Loucy (cell line): ENCODE data around the gene GPATCH2.

Experiments
- H2AFZ ChIP-seq: fragments of 200-600 bp; sonication (generic); 2 replicates; pipeline ENCODE4 v1.6.0; 2016; ENCODE audit warnings: antibody characterized with exemption, mild to moderate bottlenecking, low read length, moderate library complexity
- H3F3A ChIP-seq: fragments of 200-600 bp; 2 replicates; pipeline ENCODE4 v1.6.0; 2016; ENCODE audit warnings: antibody characterized with exemption, low read depth, mild to moderate bottlenecking
- H3K27me3 ChIP-seq: fragments of 200-600 bp; sonication (generic); 2 replicates; pipeline ENCODE4 v1.6.1; 2014; ENCODE audit warnings: low read length, mild to moderate bottlenecking; ENCODE audit not compliant: insufficient read depth, poor library complexity, severe bottlenecking
- H3K36me3 ChIP-seq: fragments of 200-600 bp; sonication (generic); 2 replicates; pipeline ENCODE4 v1.6.1; 2016; ENCODE audit warnings: low read length; ENCODE audit not compliant: insufficient read depth
- H3K4me1 ChIP-seq: fragments of 200-600 bp; sonication (generic); 2 replicates; pipeline ENCODE4 v1.5.1; 2014; ENCODE audit warnings: low read length, mild to moderate bottlenecking; ENCODE audit not compliant: insufficient read depth, poor library complexity, severe bottlenecking
- H3K4me2 ChIP-seq: fragments of 200-600 bp; sonication (generic); 2 replicates; pipeline ENCODE4 v1.6.0; 2014; ENCODE audit warnings: antibody characterized with exemption, low read length, low read depth, mild to moderate bottlenecking; ENCODE audit not compliant: poor library complexity, severe bottlenecking
- H3K4me3 ChIP-seq: fragments of 200-600 bp; sonication (generic); 2 replicates; pipeline ENCODE4 v1.5.1; 2014; ENCODE audit warnings: low read length, mild to moderate bottlenecking, mixed read lengths; ENCODE audit not compliant: poor library complexity, severe bottlenecking
- H3K79me2 ChIP-seq: fragments of 200-600 bp; sonication (generic); 2 replicates; pipeline ENCODE4 v1.6.1; 2014; ENCODE audit warnings: low read length; ENCODE audit not compliant: insufficient read depth
- H3K9ac ChIP-seq: fragments of 200-600 bp; sonication (generic); 2 replicates; pipeline ENCODE4 v1.6.0; 2014; ENCODE audit warnings: mild to moderate bottlenecking, low read depth, low read length, moderate library complexity; ENCODE audit not compliant: poor library complexity, severe bottlenecking
- H3K9me2 ChIP-seq: fragments of 200-600 bp; sonication (generic); replicated peaks from 2 replicates; pipeline ENCODE4 v1.6.1; 2016; ENCODE audit warnings: low read depth, low read length, mixed read lengths
- H3K9me3 ChIP-seq: fragments of 200-600 bp; sonication (generic); 2 replicates; pipeline ENCODE4 v1.6.1; 2014; ENCODE audit warnings: mild to moderate bottlenecking, antibody characterized with exemption, low read length, low read depth; ENCODE audit not compliant: insufficient read depth
- H4K20me1 ChIP-seq: fragments of 200-600 bp; sonication (generic); 2 replicates; pipeline ENCODE4 v1.6.0; 2014; ENCODE audit warnings: antibody characterized with exemption, low read length, mild to moderate bottlenecking; ENCODE audit not compliant: insufficient read depth, poor library complexity, severe bottlenecking
- CTCF ChIP-seq: fragments of 200-600 bp; sonication (generic); conservative IDR thresholded peaks from 2 replicates; pipeline ENCODE4 v1.5.1; 2014; ENCODE audit warnings: mild to moderate bottlenecking, antibody characterized with exemption, low read length
- EZH2phosphoT487 ChIP-seq: fragments of 200-600 bp; IDR thresholded peaks from 2 replicates; pipeline ENCODE4 v1.6.1; 2018; ENCODE audit warnings: antibody characterized with exemption, mild to moderate bottlenecking, moderate library complexity, borderline replicate concordance

The GPATCH2 gene

GRCh38 chr1:217539510-217539909, 91.4 kb downstream of the GPATCH2 start:
- H3F3A ChIP-seq, result no peaks in the 10 kb centered on the region
- no peaks in the 10 kb centered on the region for H4K20me1 ChIP-seq
- no peak overlapping the region for H3K9ac ChIP-seq
- no peaks in the 10 kb centered on the region for H3K9me2 ChIP-seq
- no peaks in the 10 kb centered on the region for H3K4me1 ChIP-seq
- no peak overlapping the region for H3K4me2 ChIP-seq
- H3K27me3 ChIP-seq, result no peaks in the 10 kb centered on the region
- no peaks in the 10 kb centered on the region for H3K36me3 ChIP-seq
- no peaks in the 10 kb centered on the region for H3K79me2 ChIP-seq
- H3K9me3 ChIP-seq, result no peaks in the 10 kb centered on the region
- no peak for TF ChIP-seq EZH2phosphoT487
- no peak overlapping the region for H3K4me3 ChIP-seq
- H2AFZ ChIP-seq, result no peak overlapping the region

GRCh38 chr1:217535601-217536377, 95.1 kb downstream of the GPATCH2 start:
- no peaks in the 10 kb centered on the region for H4K20me1 ChIP-seq
- no peak overlapping the region for H3K4me2 ChIP-seq
- H3K9me3 ChIP-seq, result no peaks in the 10 kb centered on the region
- no peaks in the 10 kb centered on the region for H3F3A ChIP-seq
- no peak overlapping the region for H3K9ac ChIP-seq
- TF ChIP-seq EZH2phosphoT487 (no peak), CTCF (no peak)
- no peak overlapping the region for H3K4me3 ChIP-seq
- H3K9me2 ChIP-seq, result no peaks in the 10 kb centered on the region
- no peaks in the 10 kb centered on the region for H3K79me2 ChIP-seq
- no peaks in the 10 kb centered on the region for H3K36me3 ChIP-seq
- no peaks in the 10 kb centered on the region for H3K4me1 ChIP-seq
- H2AFZ ChIP-seq, result no peak overlapping the region
- H3K27me3 ChIP-seq, result no peaks in the 10 kb centered on the region

- no peaks in the 10 kb centered on the region for H3F3A ChIP-seq
- H2AFZ ChIP-seq, result no peak overlapping the region
- no peak for TF ChIP-seq EZH2phosphoT487
- TF ChIP-seq CTCF, result no peak
- no peak overlapping the region for H3K4me2 ChIP-seq
- no peak overlapping the region for H3K9ac ChIP-seq
- H4K20me1 ChIP-seq, result no peaks in the 10 kb centered on the region
- no peak overlapping the region for H3K4me3 ChIP-seq
- H3K27me3 ChIP-seq, result no peaks in the 10 kb centered on the region
- no peaks in the 10 kb centered on the region for H3K9me2 ChIP-seq
- H3K79me2 ChIP-seq, result no peaks in the 10 kb centered on the region
- no peaks in the 10 kb centered on the region for H3K9me3 ChIP-seq
- H3K4me1 ChIP-seq, result no peaks in the 10 kb centered on the region
- H3K36me3 ChIP-seq, result no peaks in the 10 kb centered on the region
These were observed 96.3 kb downstream of the GPATCH2 start for GRCh38 chr1:217534566-217534965.

GRCh38 chr1:217528271-217528670, 102.6 kb downstream of the GPATCH2 start:
- Histone ChIP-seq H3K9ac (no peak overlapping the region), H3K9me3 (no peaks in the 10 kb centered on the region), H3K4me1 (no peaks in the 10 kb centered on the region), H3K4me2 (no peak overlapping the region), H2AFZ (no peak overlapping the region), H3F3A (no peaks in the 10 kb centered on the region), H3K79me2 (no peaks in the 10 kb centered on the region), H3K9me2 (no peaks in the 10 kb centered on the region), H3K36me3 (no peaks in the 10 kb centered on the region), H3K27me3 (no peaks in the 10 kb centered on the region), H4K20me1 (no peaks in the 10 kb centered on the region), H3K4me3 (no peak overlapping the region)
- no peak for TF ChIP-seq EZH2phosphoT487
- no peak for TF ChIP-seq CTCF
